Neuronal stem cell (in vitro differentiated cells): ENCODE data around the gene PRAMEF1.
A peak's percentile ranks its signal among the peaks of the same experiment; 100 is the strongest.

Source experiments
- DNase-seq: peaks from one replicate; pipeline ENCODE4 v3.0.0-alpha.2; 2013; ENCODE audit warnings: low spot score
- H2AFZ ChIP-seq: one replicate; pipeline ENCODE4 v1.6.1; 2013; ENCODE audit warnings: mild to moderate bottlenecking, low read length, inconsistent platforms
- H2AK5ac ChIP-seq: 2 replicates; pipeline ENCODE4 v1.6.1; 2013; ENCODE audit warnings: low read depth, mild to moderate bottlenecking, inconsistent platforms, low read length, moderate library complexity, mixed read lengths
- H2BK120ac ChIP-seq: 2 replicates; pipeline ENCODE4 v1.6.1; 2013; ENCODE audit warnings: low read depth, mild to moderate bottlenecking, inconsistent platforms, low read length, moderate library complexity, mixed read lengths
- H2BK12ac ChIP-seq: one replicate; pipeline ENCODE4 v1.6.1; 2013; ENCODE audit warnings: low read length, inconsistent platforms
- H2BK15ac ChIP-seq: 2 replicates; pipeline ENCODE4 v1.6.1; 2013; ENCODE audit warnings: mild to moderate bottlenecking, low read length, inconsistent platforms, mixed read lengths
- H2BK5ac ChIP-seq: one replicate; pipeline ENCODE4 v1.6.1; 2013; ENCODE audit warnings: inconsistent platforms, mild to moderate bottlenecking, low read length, moderate library complexity
- H3K14ac ChIP-seq: one replicate; pipeline ENCODE4 v1.6.1; 2013; ENCODE audit warnings: low read length, inconsistent platforms
- H3K18ac ChIP-seq: 2 replicates; pipeline ENCODE4 v1.6.1; 2013; ENCODE audit warnings: low read length, inconsistent platforms
- H3K23ac ChIP-seq: 2 replicates; pipeline ENCODE4 v1.6.1; 2013; ENCODE audit warnings: low read depth, mild to moderate bottlenecking, mixed read lengths, low read length, inconsistent platforms; ENCODE audit not compliant: poor library complexity
- H3K27ac ChIP-seq: replicated peaks from 3 replicates; pipeline ENCODE4 v1.5.1; 2013; ENCODE audit warnings: low read length, inconsistent platforms
- H3K27me3 ChIP-seq, 3 experiments: 2 replicates each; pipeline ENCODE4 v1.6.1; 2013; ENCODE audit warnings: low read length in 3 of 3, mild to moderate bottlenecking in 2 of 3, inconsistent platforms in 1 of 3, low read depth in 1 of 3, mixed read lengths in 1 of 3, moderate library complexity in 1 of 3; ENCODE audit not compliant: control insufficient read depth in 3 of 3, insufficient read depth in 3 of 3
- H3K36me3 ChIP-seq, 2 donors: replicated peaks in 1 of 2; 2 replicates each; pipeline ENCODE4 v1.6.1; 2013; ENCODE audit warnings: low read length in 2 of 2; ENCODE audit not compliant: control insufficient read depth in 2 of 2, insufficient read depth in 2 of 2
- H3K4ac ChIP-seq: 2 replicates; pipeline ENCODE4 v1.6.1; 2013; ENCODE audit warnings: inconsistent platforms, mild to moderate bottlenecking, low read length, moderate library complexity
- H3K4me1 ChIP-seq, 2 donors: 1 replicate in 1 of 2; 2 replicates in 1 of 2; pipeline ENCODE4 v1.6.1; 2013; ENCODE audit warnings: low read length in 2 of 2, low read depth in 1 of 2; ENCODE audit not compliant: control insufficient read depth in 2 of 2, insufficient read depth in 1 of 2
- H3K4me2 ChIP-seq: one replicate; pipeline ENCODE4 v1.6.1; 2013; ENCODE audit warnings: mild to moderate bottlenecking, low read length, inconsistent platforms; ENCODE audit not compliant: insufficient read depth, poor library complexity, severe bottlenecking
- H3K4me3 ChIP-seq, 2 donors: 2 replicates each; pipeline ENCODE4 v1.5.1; 2013; ENCODE audit warnings: low read length in 2 of 2, mild to moderate bottlenecking in 2 of 2, inconsistent platforms in 1 of 2, moderate library complexity in 1 of 2
- H3K79me1 ChIP-seq: one replicate; pipeline ENCODE4 v1.6.1; 2013; ENCODE audit warnings: low read depth, mild to moderate bottlenecking, inconsistent platforms, low read length, moderate library complexity
- H3K9ac ChIP-seq: one replicate; pipeline ENCODE4 v1.6.1; 2013; ENCODE audit warnings: mild to moderate bottlenecking, low read depth, low read length, inconsistent platforms; ENCODE audit not compliant: poor library complexity
- H3K9me3 ChIP-seq, 2 donors: replicated peaks in 1 of 2; 2 replicates each; pipeline versions ENCODE3 to v1.6.1; 2013; ENCODE audit warnings: low read length in 2 of 2, mild to moderate bottlenecking in 2 of 2, inconsistent platforms in 1 of 2, low read depth in 1 of 2, mixed read lengths in 1 of 2, moderate library complexity in 1 of 2; ENCODE audit not compliant: control insufficient read depth in 2 of 2, insufficient read depth in 1 of 2
- H4K8ac ChIP-seq: one replicate; pipeline ENCODE4 v1.6.1; 2013; ENCODE audit warnings: low read depth, mild to moderate bottlenecking, inconsistent platforms, low read length, moderate library complexity
- H4K91ac ChIP-seq: one replicate; pipeline ENCODE4 v1.6.1; 2013; ENCODE audit warnings: low read length, low read depth, mild to moderate bottlenecking, inconsistent platforms; ENCODE audit not compliant: poor library complexity
- WGBS, 2 donors: extraction: QIAGEN DNeasy Blood & Tissue Kit; methylation state at CpG; one replicate each; pipeline ENCODE4 v1.1.7; 2013; ENCODE audit warnings: missing lambda C conversion rate in 2 of 2, mixed read lengths in 1 of 2; ENCODE audit not compliant: insufficient read length in 2 of 2, insufficient replicate concordance in 1 of 2; ENCODE audit errors: extremely low coverage in 2 of 2; 5-methylcytosine and 5-hydroxymethylcytosine counted together

PRAMEF1 gene

DNA sequence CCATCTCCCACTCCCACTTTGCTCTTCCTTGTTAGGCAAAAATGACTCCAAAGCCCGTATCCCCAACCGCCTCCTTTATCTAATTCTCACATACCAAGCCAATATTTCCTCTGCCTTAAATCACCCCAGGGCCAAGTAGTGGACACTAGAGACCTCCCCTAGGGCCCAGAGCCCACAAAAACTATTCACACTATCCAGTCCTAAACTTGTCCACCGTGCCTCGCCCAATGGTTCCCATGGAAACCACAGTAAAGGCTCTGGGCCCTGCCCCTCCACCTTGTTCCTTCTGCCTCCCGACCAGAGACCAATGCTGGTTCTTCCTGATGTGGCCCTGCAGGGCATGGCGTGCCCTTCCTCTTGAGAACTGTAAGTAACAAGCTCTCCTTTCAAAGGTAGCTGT is 33.4 kb upstream of the PRAMEF1 start:
- H4K91ac ChIP-seq, result no peak overlapping the region
- H3K18ac ChIP-seq, result peak overlapping the region; percentile 29
- H3K23ac ChIP-seq, result no peak overlapping the region
- no peak overlapping the region for H2BK15ac ChIP-seq
- no peak overlapping the region for H2BK120ac ChIP-seq
- H3K27me3 ChIP-seq, result peaks cover 0 to 35% (median 0%) of the 10 kb centered on the region in 3 experiments
- no peaks in the 10 kb centered on the region for H3K9me3 ChIP-seq
- no peak overlapping the region for H2AFZ ChIP-seq
- H3K79me1 ChIP-seq, result no peaks in the 10 kb centered on the region
- no peak overlapping the region for H2BK12ac ChIP-seq
- DNase-seq, result no peak
- no peak overlapping the region for H3K14ac ChIP-seq
- no peak overlapping the region for H3K4ac ChIP-seq
- no peak overlapping the region for H2BK5ac ChIP-seq
- H3K9ac ChIP-seq, result no peak overlapping the region
- no CpG with 5 or more reads among the region's 6 CpGs for WGBS, 2 donors
- no peak overlapping the region for H4K8ac ChIP-seq
- H3K4me3 ChIP-seq, result no peak overlapping the region
- H3K4me2 ChIP-seq, result no peak overlapping the region
- H3K36me3 ChIP-seq, result no peaks in the 10 kb centered on the region
- no peaks in the 10 kb centered on the region for H3K4me1 ChIP-seq
- H2AK5ac ChIP-seq, result no peak overlapping the region
- H3K27ac ChIP-seq, result no peak overlapping the region

DNA sequence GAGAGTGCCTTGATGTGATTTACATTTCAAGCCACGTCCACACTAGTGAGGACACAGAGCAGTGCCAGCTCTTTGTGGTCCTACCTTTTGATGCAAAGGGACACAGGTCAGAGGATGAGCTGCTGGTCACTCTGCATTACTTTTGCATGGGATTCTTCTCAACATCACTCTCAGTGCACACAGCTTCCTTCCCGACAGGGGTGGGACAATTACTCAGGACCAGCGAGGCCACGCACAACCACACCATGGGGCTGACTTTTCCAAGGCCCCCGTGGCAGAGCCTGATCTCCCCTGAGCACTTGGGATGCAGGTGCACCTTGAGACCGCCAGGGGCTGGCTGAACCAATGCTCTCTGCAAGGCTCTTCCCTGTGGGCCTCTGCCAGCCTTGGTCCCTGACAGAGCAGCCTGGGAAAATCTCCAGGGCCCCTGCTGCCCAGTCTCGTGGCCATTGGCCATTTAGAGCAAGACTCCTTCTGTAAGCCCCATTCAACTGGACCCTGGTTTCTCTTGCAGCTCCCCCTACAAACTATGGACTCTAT is 30.9 kb upstream of the PRAMEF1 start:
- H3K4me2 ChIP-seq, result no peak overlapping the region
- no peaks in the 10 kb centered on the region for H3K4me1 ChIP-seq
- H2AFZ ChIP-seq, result no peak overlapping the region
- no peak overlapping the region for H4K8ac ChIP-seq
- no peak overlapping the region for H4K91ac ChIP-seq
- H3K18ac ChIP-seq, result no peak overlapping the region
- H3K27me3 ChIP-seq, result peaks cover 0 to 31% (median 0%) of the 10 kb centered on the region in 3 experiments
- no peak overlapping the region for H3K9ac ChIP-seq
- H3K9me3 ChIP-seq, result no peaks in the 10 kb centered on the region
- no peaks in the 10 kb centered on the region for H3K36me3 ChIP-seq
- no CpG with 5 or more reads among the region's 7 CpGs for WGBS, 2 donors
- DNase-seq, result no peak
- H3K79me1 ChIP-seq, result no peaks in the 10 kb centered on the region
- H2AK5ac ChIP-seq, result no peak overlapping the region
- no peak overlapping the region for H2BK12ac ChIP-seq
- no peak overlapping the region for H2BK5ac ChIP-seq
- H3K14ac ChIP-seq, result no peak overlapping the region
- H3K23ac ChIP-seq, result peak overlapping the region; percentile 35
- peak overlapping the region; percentile 52 for H2BK15ac ChIP-seq
- H3K27ac ChIP-seq, result no peak overlapping the region
- no peak overlapping the region for H3K4ac ChIP-seq
- no peak overlapping the region for H3K4me3 ChIP-seq
- H2BK120ac ChIP-seq, result no peak overlapping the region

DNA sequence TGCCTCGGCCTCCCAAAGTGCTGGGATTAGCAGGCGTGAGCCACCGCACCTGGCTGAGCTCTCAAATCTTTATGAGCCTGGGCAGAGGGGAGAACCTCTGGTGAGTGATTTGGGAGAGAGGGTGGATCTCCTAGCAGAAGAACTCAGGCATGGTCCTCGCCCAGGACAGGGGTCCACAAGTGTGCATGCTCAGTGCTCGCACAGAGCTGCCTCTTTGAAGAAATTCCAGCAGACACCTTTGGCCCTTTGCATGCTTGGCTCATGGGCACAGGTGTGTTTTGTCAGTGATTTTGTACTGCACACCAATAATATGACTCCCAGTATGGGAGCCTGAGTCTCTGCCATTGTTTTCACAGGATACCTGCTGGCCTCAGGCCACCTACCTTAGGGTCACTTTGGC is 29.4 kb upstream of the PRAMEF1 start:
- no peak overlapping the region for H3K27ac ChIP-seq
- no peaks in the 10 kb centered on the region for H3K79me1 ChIP-seq
- peaks cover 0 to 19% (median 0%) of the 10 kb centered on the region in 3 experiments for H3K27me3 ChIP-seq
- H2BK15ac ChIP-seq, result no peak overlapping the region
- H3K18ac ChIP-seq, result no peak overlapping the region
- WGBS, 2 donors, result no CpG with 5 or more reads among the region's 5 CpGs
- no peak overlapping the region for H2BK12ac ChIP-seq
- H2AFZ ChIP-seq, result no peak overlapping the region
- no peak for DNase-seq
- H2BK120ac ChIP-seq, result no peak overlapping the region
- no peak overlapping the region for H3K4ac ChIP-seq
- H3K4me2 ChIP-seq, result no peak overlapping the region
- H3K4me3 ChIP-seq, result no peak overlapping the region
- no peak overlapping the region for H2AK5ac ChIP-seq
- no peak overlapping the region for H2BK5ac ChIP-seq
- H3K9ac ChIP-seq, result no peak overlapping the region
- no peaks in the 10 kb centered on the region for H3K4me1 ChIP-seq
- no peak overlapping the region for H3K23ac ChIP-seq
- no peak overlapping the region for H4K91ac ChIP-seq
- H4K8ac ChIP-seq, result no peak overlapping the region
- H3K9me3 ChIP-seq, result no peaks in the 10 kb centered on the region
- H3K14ac ChIP-seq, result no peak overlapping the region
- no peaks in the 10 kb centered on the region for H3K36me3 ChIP-seq

DNA sequence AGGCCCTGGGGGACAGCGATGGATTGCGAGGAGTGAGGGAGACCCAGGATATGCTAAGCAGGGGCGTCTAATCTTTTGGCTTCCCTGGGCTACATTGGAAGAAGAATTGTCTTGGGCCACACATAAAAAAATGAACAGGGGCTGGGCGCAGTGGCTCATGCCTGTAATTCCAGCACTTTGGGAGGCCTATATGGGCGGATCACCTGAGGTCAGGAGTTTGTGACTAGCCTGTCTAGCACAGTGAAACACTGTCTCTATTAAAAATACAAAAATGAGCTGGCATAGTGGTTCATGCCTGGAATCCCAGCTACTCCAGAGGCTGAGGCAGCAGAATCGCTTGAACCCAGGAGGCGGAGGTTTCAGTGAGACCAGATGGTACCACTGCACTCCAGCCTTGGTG is 28.4 kb upstream of the PRAMEF1 start:
- Histone ChIP-seq H3K27ac (no peak overlapping the region), H2BK5ac (no peak overlapping the region), H3K36me3 (no peaks in the 10 kb centered on the region), H3K4ac (no peak overlapping the region), H3K18ac (no peak overlapping the region), H4K91ac (no peak overlapping the region), H2BK120ac (no peak overlapping the region), H3K9ac (no peak overlapping the region), H4K8ac (no peak overlapping the region), H3K14ac (no peak overlapping the region), H2AK5ac (no peak overlapping the region), H3K4me3 (peak overlapping the region in 1 of 2 donors; percentile 53), H2BK15ac (no peak overlapping the region), H3K4me2 (no peak overlapping the region), H3K27me3 (peaks cover 0 to 14% (median 0%) of the 10 kb centered on the region in 3 experiments), H3K4me1 (no peaks in the 10 kb centered on the region), H3K79me1 (no peaks in the 10 kb centered on the region), H2AFZ (no peak overlapping the region), H3K23ac (no peak overlapping the region), H3K9me3 (no peaks in the 10 kb centered on the region), H2BK12ac (no peak overlapping the region)
- no peak for DNase-seq
- WGBS, 2 donors, result no CpG with 5 or more reads among the region's 7 CpGs
